ENCODE measurements around the gene TRIM39.
"Not testable (repeated sequence)": the region's sequence is repeated elsewhere in the genome, so short reads cannot be mapped to it uniquely, and the experiment has no call there.

TRIM39 gene

DNA sequence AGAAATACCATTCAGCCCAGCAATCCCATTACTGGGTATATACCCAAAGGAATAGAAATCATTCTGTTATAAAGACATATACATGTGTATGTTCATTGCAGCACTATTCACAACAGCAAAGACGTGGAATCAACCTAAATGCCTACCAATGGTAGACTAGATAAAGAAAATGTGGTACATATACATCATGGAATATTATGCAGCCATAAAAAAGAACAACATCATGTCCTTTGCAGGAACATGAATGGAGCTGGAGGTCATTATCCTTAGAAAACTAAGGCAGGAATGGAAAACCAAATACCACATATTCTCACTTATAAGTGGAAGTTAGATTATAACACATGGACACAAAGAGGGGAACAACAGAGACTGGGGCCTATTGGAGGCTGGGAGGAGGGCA is 42.6 kb downstream of the TRIM39 start:
- DNase-seq, result not testable (repeated sequence)

DNA sequence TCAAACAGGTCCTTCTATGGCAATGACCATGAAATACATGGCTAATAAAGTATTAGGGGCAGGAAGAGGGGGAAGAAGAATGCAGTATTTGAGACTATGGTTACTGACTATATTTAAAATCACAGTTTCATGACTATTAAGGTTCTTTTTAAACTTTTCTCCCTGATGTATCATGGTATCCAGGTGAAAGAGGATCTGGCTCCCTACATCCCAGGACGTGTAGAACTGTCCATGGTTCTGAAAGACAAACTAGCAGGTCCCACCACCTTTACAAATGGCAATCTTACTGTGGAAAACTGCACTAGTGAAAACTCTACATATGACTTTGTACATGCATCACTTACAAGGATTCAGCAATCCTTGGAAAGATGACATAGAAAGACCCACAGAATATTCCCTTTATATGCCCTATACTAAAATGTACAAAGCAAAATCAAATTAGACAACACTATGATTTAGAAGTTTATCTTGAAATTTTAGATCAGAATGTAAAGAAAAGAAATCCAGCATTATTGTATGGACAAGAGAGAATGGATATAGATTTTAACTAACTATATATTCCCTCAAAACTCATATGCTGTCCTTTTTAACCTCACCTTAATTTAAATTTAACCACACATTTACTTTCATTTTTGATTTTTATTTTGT is 51.7 kb downstream of the TRIM39 start:
- DNase-seq, result no peak

DNA sequence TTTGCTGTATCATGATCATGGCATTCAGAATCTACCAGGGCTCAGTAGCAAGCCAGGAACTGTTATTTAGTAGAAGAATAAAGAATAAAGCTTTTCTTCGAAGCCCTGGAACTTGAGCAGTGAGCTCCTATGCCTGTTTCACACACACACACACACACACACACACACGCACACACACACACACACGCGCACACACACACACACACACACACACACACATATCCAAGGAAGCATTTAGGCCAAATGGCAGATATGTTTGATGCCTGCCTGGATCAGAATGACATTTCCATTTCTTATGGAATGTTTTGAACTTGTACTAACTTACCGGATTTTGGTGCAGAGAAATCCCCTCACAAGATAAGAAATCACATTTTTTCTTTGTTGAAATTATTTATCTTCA is 53.7 kb downstream of the TRIM39 start:
- no peak for DNase-seq

- no peak for DNase-seq
Measured at GRCh38 chr6:30386166-30386565, 59.4 kb downstream of the TRIM39 start.

DNA sequence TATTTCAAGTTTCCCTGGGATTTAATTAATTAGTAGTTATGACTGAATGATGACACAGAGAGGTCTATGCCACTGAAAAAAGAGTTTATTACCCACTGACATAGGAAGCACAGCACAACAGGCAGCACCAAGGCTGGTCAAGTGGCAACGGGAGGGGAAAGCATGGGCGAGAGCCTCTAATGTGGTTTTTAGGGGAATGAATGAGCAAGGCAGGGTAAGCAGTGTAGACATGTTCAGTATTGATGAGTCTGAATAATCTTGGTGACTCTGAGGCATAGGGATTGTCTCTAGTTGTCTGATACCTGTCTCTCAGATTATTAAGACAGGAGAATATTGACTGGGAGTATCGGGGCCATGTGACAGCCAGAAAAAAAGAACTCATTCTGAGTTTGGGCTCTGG is 64.5 kb downstream of the TRIM39 start:
- DNase-seq, result no peak
